HepG2 (cell line): ENCODE results near the gene HSDL2. TPM values are rescaled to one million over a fixed set of nuclear protein-coding genes. Genes with fewer than 3 reads are reported as not detected.

Experiments used
- AGO2 ChIP-seq: fragments of 200-400 bp; formaldehyde crosslinking; optimal IDR thresholded peaks from 2 replicates; pipeline ENCODE3; 2017; ENCODE audit warnings: mild to moderate bottlenecking, low read depth, low read length, moderate library complexity
- AHDC1 ChIP-seq: sonication (generic); formaldehyde crosslinking; IDR thresholded peaks from 2 replicates; pipeline ENCODE4 v1.5.1; 2020; ENCODE audit warnings: mild to moderate bottlenecking, missing genetic modification reagents, borderline replicate concordance
- HNF1B ChIP-seq: sonication (generic); formaldehyde crosslinking; IDR thresholded peaks from 2 replicates; pipeline ENCODE4 v1.5.1; 2020; ENCODE audit warnings: mild to moderate bottlenecking, moderate library complexity, missing genetic modification reagents
- NCOR1 ChIP-seq: fragments of 200-600 bp; sonication (generic); IDR thresholded peaks from 2 replicates; pipeline ENCODE4 v1.7.0; 2017; ENCODE audit warnings: antibody characterized with exemption, low read length, borderline replicate concordance
- RORA ChIP-seq: sonication (generic); formaldehyde crosslinking; IDR thresholded peaks from 2 replicates; pipeline ENCODE4 v1.5.0; 2020; ENCODE audit warnings: mild to moderate bottlenecking, missing genetic modification reagents, moderate library complexity
- ZFP90 ChIP-seq: sonication (generic); formaldehyde crosslinking; IDR thresholded peaks from 2 replicates; pipeline ENCODE4 v1.8.0; 2022; ENCODE audit warnings: missing genetic modification reagents, mild to moderate bottlenecking, inconsistent platforms, borderline replicate concordance
- ZNF775 ChIP-seq: sonication (generic); formaldehyde crosslinking; IDR thresholded peaks from 2 replicates; pipeline ENCODE4 v1.4.0; 2020; ENCODE audit warnings: missing genetic modification reagents, mild to moderate bottlenecking, moderate library complexity, borderline replicate concordance
- polyA plus RNA-seq, 8 experiments: library from polyadenylated mRNA; depleted of rRNA in 3 of 8; stranded (reverse) in 7 of 8; unstranded in 1 of 8; fragments of >200 nt; fragmentation: Illumina TruSeq in 4 of 8; extraction: Trizol in 4 of 8; gene quantifications; 2 replicates each; pipeline versions ENCODE4 v1.2.1 to v1.2.3, GENCODE V29; 2011 to 2016; ENCODE audit warnings: low read depth in 4 of 8, missing spikeins in 1 of 8, mixed read lengths in 1 of 8; ENCODE audit not compliant: insufficient read depth in 1 of 8
- total RNA-seq, 5 experiments: library from RNA; depleted of rRNA; stranded (reverse); fragments of >200 nt; fragmentation: Illumina TruSeq; extraction: Trizol; gene quantifications; 2 replicates each; pipeline ENCODE4 v1.2.3, GENCODE V29; 2016; ENCODE audit warnings: low read depth in 1 of 5

HSDL2 gene
- total and polyA plus RNA-seq, 2 of the 13 experiments (the other 11 are each of a cell fraction or from before 2014, with no cell fraction given) = 55.3 to 80.2 TPM

- TF ChIP-seq HNF1B = peak; percentile 81; the same call in 1 of the 2 replicates
- no peak; the same call in 1 of the 2 replicates for TF ChIP-seq ZFP90 (CRISPR knock-in tag)
- no peak for TF ChIP-seq RORA (CRISPR knock-in tag)
- TF ChIP-seq NCOR1 = no peak
- no peak; the same call in 1 of the 2 replicates for TF ChIP-seq AHDC1 (CRISPR knock-in tag)
- TF ChIP-seq ZNF775 (CRISPR knock-in tag) = no peak
- peak; percentile 69 for TF ChIP-seq AGO2
Measured at GRCh38 chr9:112486221-112487007, 106.5 kb downstream of the HSDL2 start, which contains the start of gene KIAA1958 (continued).
